DND-41 (cell line): Measurements from ENCODE around the gene GATD1.

Experiments
- CTCF ChIP-seq: IDR thresholded peaks from 2 replicates; pipeline ENCODE4 v1.5.1; 2012; ENCODE audit warnings: borderline replicate concordance, low read length, moderate library complexity, mild to moderate bottlenecking; ENCODE audit not compliant: poor library complexity, severe bottlenecking; ENCODE audit errors: extremely low read depth
- EZH2 ChIP-seq: IDR thresholded peaks from 3 replicates; pipeline ENCODE4 v1.6.1; 2012; ENCODE audit warnings: borderline replicate concordance, low read depth, mild to moderate bottlenecking, moderate library complexity, low read length, inconsistent platforms; ENCODE audit not compliant: severe bottlenecking

GRCh38 chr11:791658-792534 lies 14.6 kb upstream of the GATD1 start:
- TF ChIP-seq CTCF (no peak), EZH2 (no peak)
